ENCODE data around the gene HNF1B.

DNA sequence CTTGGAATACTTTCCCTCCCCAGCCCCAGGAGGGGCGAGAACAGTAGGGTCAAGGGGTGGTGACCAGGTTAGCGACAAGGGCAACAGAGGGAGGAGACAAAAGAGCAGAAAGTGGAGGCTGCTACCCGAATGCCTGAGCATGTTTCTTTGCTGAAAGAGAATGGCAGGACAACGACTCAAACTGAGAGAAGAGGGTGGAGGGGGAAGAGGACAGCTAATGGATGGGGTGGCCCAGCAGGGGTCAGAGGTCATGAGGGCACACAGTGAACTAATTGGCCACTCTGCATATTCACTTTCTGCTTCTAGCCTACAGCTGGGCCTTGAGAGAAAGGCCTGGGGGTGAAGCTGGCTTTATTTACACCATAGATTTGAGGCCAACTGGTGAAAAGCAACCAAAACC is 82.5 kb downstream of the HNF1B start:
- no peak for TF ChIP-seq POLR2AphosphoS5 (IDR thresholded peaks at IDR 0.05; ENCODE audit: low read depth, low read length)
- TF ChIP-seq POLR2A (IDR thresholded peaks at IDR 0.05; ENCODE audit: low read depth, low read length), result no peak
- no peak for TF ChIP-seq SPI1 (IDR thresholded peaks at IDR 0.05; ENCODE audit: low read depth, low read length)
- no peak for TF ChIP-seq POU2F2 (IDR thresholded peaks at IDR 0.05; ENCODE audit: low read depth, low read length)
